OCI-LY3 (cell line): Measurements from ENCODE around the gene LOXL3.

Experiments
- H2AFZ ChIP-seq: fragments of 200-600, 300-600 bp; shearing (Covaris generic); 2 replicates; pipeline ENCODE4 v1.6.0; 2014; ENCODE audit warnings: antibody characterized with exemption, low read depth, low read length
- H3K27ac ChIP-seq: fragments of 200-600, 300-600 bp; sonication (generic); 2 replicates; pipeline ENCODE4 v1.5.1; 2014; ENCODE audit warnings: mild to moderate bottlenecking, low read length, moderate library complexity, mixed read lengths
- H3K27me3 ChIP-seq: fragments of 200-600, 300-600 bp; sonication (generic); 2 replicates; pipeline ENCODE4 v1.6.1; 2014; ENCODE audit warnings: low read depth, low read length, mixed read lengths
- H3K36me3 ChIP-seq: fragments of 200-600, 300-600 bp; sonication (generic); replicated peaks from 2 replicates; pipeline ENCODE3; 2014; ENCODE audit warnings: low read depth, low read length, mixed read lengths
- H3K4me1 ChIP-seq: fragments of 300-600, 200-600 bp; sonication (generic); 2 replicates; pipeline ENCODE4 v1.6.1; 2014; ENCODE audit warnings: low read length, mixed read lengths
- H3K4me2 ChIP-seq: fragments of 200-600, 300-600 bp; sonication (generic); 2 replicates; pipeline ENCODE4 v1.6.1; 2014; ENCODE audit warnings: low read length, mixed read lengths
- H3K4me3 ChIP-seq: fragments of 300-600, 200-600 bp; sonication (generic); 2 replicates; pipeline ENCODE4 v1.5.1; 2014; ENCODE audit warnings: antibody characterized with exemption, mild to moderate bottlenecking, low read length, moderate library complexity
- H3K79me2 ChIP-seq: fragments of 300-600, 200-600 bp; shearing (Covaris generic); 2 replicates; pipeline ENCODE4 v1.6.1; 2014; ENCODE audit warnings: mild to moderate bottlenecking, low read length, mixed read lengths
- H3K9ac ChIP-seq: fragments of 300-600, 200-600 bp; shearing (Covaris generic); 2 replicates; pipeline ENCODE4 v1.6.0; 2014; ENCODE audit warnings: mild to moderate bottlenecking, low read length, moderate library complexity
- H3K9me3 ChIP-seq: fragments of 200-600, 300-600 bp; shearing (Covaris generic); 2 replicates; pipeline ENCODE4 v1.6.1; 2014; ENCODE audit warnings: low read length, mixed read lengths; ENCODE audit not compliant: insufficient read depth
- H4K20me1 ChIP-seq: fragments of 200-600, 300-600 bp; sonication (generic); 2 replicates; pipeline ENCODE4 v1.6.1; 2016; ENCODE audit warnings: low read length, mixed read lengths; ENCODE audit not compliant: insufficient read depth
- EZH2phosphoT487 ChIP-seq: fragments of 200-600 bp; shearing (Covaris generic); IDR thresholded peaks from 2 replicates; pipeline ENCODE4 v1.6.1; 2018; ENCODE audit warnings: antibody characterized with exemption, mixed run types, low read depth
- TF ChIP-seq, protein P1 (sequence below): fragments of 200-600, 300-600 bp; sonication (generic); IDR thresholded peaks from 2 replicates; pipeline ENCODE4 v1.5.1; 2014; ENCODE audit warnings: antibody characterized with exemption, low read length, low read depth

The LOXL3 gene

DNA sequence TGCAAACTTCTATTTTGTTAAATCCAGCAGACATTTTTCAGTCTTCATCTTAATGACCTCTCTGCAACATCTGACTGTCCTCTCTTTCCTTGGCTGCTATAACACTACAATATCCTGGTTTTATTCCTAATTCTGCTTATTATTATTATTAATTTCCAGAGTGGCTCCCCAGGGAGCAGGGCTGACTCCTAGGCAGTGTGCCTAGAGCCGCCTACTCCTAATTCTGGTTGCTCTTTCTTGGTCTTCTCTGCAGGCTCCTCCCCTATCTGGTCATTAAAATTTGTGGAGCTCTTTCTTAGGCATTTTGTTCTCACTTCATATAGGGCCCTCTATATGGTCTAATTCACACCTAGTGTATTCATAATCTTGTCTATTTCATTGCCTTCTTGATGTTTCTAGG is 10.8 kb downstream of the LOXL3 start:
- no peak for TF ChIP-seq EZH2phosphoT487
- TF ChIP-seq, protein P1, sequence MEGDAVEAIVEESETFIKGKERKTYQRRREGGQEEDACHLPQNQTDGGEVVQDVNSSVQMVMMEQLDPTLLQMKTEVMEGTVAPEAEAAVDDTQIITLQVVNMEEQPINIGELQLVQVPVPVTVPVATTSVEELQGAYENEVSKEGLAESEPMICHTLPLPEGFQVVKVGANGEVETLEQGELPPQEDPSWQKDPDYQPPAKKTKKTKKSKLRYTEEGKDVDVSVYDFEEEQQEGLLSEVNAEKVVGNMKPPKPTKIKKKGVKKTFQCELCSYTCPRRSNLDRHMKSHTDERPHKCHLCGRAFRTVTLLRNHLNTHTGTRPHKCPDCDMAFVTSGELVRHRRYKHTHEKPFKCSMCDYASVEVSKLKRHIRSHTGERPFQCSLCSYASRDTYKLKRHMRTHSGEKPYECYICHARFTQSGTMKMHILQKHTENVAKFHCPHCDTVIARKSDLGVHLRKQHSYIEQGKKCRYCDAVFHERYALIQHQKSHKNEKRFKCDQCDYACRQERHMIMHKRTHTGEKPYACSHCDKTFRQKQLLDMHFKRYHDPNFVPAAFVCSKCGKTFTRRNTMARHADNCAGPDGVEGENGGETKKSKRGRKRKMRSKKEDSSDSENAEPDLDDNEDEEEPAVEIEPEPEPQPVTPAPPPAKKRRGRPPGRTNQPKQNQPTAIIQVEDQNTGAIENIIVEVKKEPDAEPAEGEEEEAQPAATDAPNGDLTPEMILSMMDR, result no peak
- H3K36me3 ChIP-seq, result no peaks in the 10 kb centered on the region
- no peaks in the 10 kb centered on the region for H4K20me1 ChIP-seq
- H2AFZ ChIP-seq, result no peak overlapping the region
- H3K9me3 ChIP-seq, result no peaks in the 10 kb centered on the region
- peaks cover 14% of the 10 kb centered on the region for H3K4me1 ChIP-seq
- no peaks in the 10 kb centered on the region for H3K79me2 ChIP-seq
- H3K4me3 ChIP-seq, result no peak overlapping the region
- H3K27ac ChIP-seq, result no peak overlapping the region
- no peak overlapping the region for H3K4me2 ChIP-seq
- H3K9ac ChIP-seq, result no peak overlapping the region
- no peaks in the 10 kb centered on the region for H3K27me3 ChIP-seq

DNA sequence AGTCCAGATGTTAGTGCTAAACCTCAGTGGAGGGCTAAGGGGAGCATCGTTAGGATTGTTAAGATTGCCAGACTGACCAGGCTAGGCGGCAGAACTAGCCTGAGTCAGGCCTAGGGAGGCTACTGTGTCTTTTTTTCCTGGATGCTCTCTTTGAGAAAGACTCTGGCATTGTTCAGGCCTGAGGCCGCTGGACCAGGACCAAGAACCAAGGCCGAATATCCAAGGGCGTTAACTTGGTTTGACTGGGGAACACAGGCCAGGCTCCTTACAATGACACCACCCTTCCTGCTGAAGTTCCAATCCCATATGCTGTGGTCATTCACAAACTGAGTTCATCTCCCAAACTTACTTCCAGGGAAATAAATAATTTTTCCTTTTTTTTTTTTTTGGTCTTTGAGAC is 13.5 kb downstream of the LOXL3 start:
- Histone ChIP-seq H3K4me2 (no peak overlapping the region), H4K20me1 (no peaks in the 10 kb centered on the region), H3K27ac (no peak overlapping the region), H3K4me1 (peaks cover 14% of the 10 kb centered on the region), H3K79me2 (no peaks in the 10 kb centered on the region), H3K9ac (no peak overlapping the region), H2AFZ (no peak overlapping the region), H3K36me3 (no peaks in the 10 kb centered on the region), H3K9me3 (no peaks in the 10 kb centered on the region), H3K4me3 (no peak overlapping the region), H3K27me3 (peaks cover 6% of the 10 kb centered on the region; the same call in 1 of the 2 replicates)
- TF ChIP-seq, protein P1, result no peak
- TF ChIP-seq EZH2phosphoT487, result no peak

DNA sequence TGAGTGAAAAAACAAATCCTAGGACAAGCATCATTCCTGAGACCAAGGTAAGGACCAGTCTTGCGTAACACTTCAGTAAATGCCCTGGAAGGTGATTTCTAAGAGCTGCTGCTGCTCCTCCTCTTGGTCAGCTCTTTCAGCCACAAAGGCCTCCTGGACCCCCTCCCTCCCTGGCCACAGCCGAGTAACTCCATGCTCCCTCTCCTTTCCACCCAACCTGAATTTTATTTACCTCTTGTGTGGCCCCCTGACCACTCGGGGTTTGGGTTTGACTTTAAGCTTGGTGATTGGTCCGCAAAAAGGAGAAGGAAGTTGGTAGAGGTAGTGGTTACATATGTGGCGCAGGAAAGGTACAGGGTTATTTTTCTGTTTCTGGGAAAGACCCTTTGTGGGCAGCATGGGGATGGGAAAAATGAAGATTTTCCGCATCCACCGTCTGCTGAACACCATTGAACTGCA is 14.8 kb downstream of the LOXL3 start:
- peaks cover 6% of the 10 kb centered on the region; the same call in 1 of the 2 replicates for H3K27me3 ChIP-seq
- H3K27ac ChIP-seq, result no peak overlapping the region
- peaks cover 14% of the 10 kb centered on the region for H3K4me1 ChIP-seq
- H3K79me2 ChIP-seq, result no peaks in the 10 kb centered on the region
- no peak for TF ChIP-seq EZH2phosphoT487
- TF ChIP-seq, protein P1, result no peak
- peak overlapping the region; percentile 46 for H3K4me3 ChIP-seq
- H3K9ac ChIP-seq, result peak overlapping the region; percentile 9; the same call in 1 of the 2 replicates
- H3K36me3 ChIP-seq, result no peaks in the 10 kb centered on the region
- peak overlapping the region; percentile 75; the same call in 1 of the 2 replicates for H2AFZ ChIP-seq
- no peaks in the 10 kb centered on the region for H4K20me1 ChIP-seq
- H3K9me3 ChIP-seq, result no peaks in the 10 kb centered on the region
- peak overlapping the region; percentile 45 for H3K4me2 ChIP-seq

DNA sequence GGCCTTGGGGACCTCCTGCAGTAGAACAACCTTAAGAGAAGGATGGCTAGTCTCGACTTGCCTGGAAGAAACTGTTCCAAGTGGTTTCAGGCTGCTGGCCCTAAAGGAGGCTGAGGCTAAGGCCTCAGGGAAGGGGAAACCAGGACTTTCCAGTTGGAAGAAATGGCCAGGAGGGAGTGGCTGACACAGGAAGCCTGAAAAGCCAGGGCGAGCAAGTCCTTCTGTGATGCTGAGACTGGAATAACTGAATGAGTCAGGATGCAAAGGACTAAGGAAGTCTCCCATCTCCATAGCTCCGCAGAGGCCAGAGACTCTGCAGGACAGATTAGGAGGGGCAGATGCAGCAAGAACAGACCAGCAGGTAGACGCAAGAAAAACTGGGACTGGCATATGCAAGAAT is 16.6 kb downstream of the LOXL3 start:
- Histone ChIP-seq H3K4me2 (no peak overlapping the region), H3K9ac (no peak overlapping the region), H4K20me1 (no peaks in the 10 kb centered on the region), H3K4me3 (no peak overlapping the region), H3K27ac (no peak overlapping the region), H3K27me3 (peaks cover 6% of the 10 kb centered on the region; the same call in 1 of the 2 replicates), H3K36me3 (peaks cover 6% of the 10 kb centered on the region), H3K4me1 (peaks cover 14% of the 10 kb centered on the region), H2AFZ (no peak overlapping the region), H3K79me2 (no peaks in the 10 kb centered on the region), H3K9me3 (no peaks in the 10 kb centered on the region)
- TF ChIP-seq, protein P1, result no peak
- TF ChIP-seq EZH2phosphoT487, result no peak
